K562 (cell line): ENCODE measurements around the gene HLCS. TPM values are rescaled to one million over a fixed set of nuclear protein-coding genes. Genes with fewer than 3 reads are reported as not detected.

Experiments used
- ARID1B ChIP-seq: fragments of 450-650 bp; IDR thresholded peaks from 2 replicates; pipeline ENCODE4 v1.6.1; 2016; ENCODE audit warnings: antibody characterized with exemption, mild to moderate bottlenecking, inconsistent platforms
- BRD4 ChIP-seq: fragments of 200-600 bp; sonication (generic); IDR thresholded peaks from 2 replicates; pipeline ENCODE4 v1.6.1; 2017; ENCODE audit warnings: inconsistent platforms
- CAMTA2 ChIP-seq: fragments of 250-450 bp; sonication (Bioruptor Pico); conservative IDR thresholded peaks from 2 replicates; pipeline ENCODE4 v1.5.1; 2022
- CEBPB ChIP-seq: fragments of 450-650 bp; IDR thresholded peaks from 2 replicates; pipeline ENCODE4 v1.6.1; 2016; ENCODE audit warnings: missing genetic modification characterization, missing compliant biosample characterization
- ERF ChIP-seq: fragments of 450-650 bp; formaldehyde crosslinking; IDR thresholded peaks from 2 replicates; pipeline ENCODE4 v1.4.0; 2020; ENCODE audit warnings: mild to moderate bottlenecking, mixed read lengths
- FOXP1 ChIP-seq: sonication (generic); formaldehyde crosslinking; IDR thresholded peaks from 2 replicates; pipeline ENCODE4 v1.8.0; 2022; ENCODE audit warnings: mild to moderate bottlenecking, missing genetic modification reagents
- GATA2 ChIP-seq: sonication (generic); formaldehyde crosslinking; IDR thresholded peaks from 2 replicates; pipeline ENCODE4 v1.4.0; 2020; ENCODE audit warnings: mild to moderate bottlenecking, missing genetic modification reagents
- HNRNPH1 ChIP-seq: fragments of 200-400 bp; formaldehyde crosslinking; optimal IDR thresholded peaks from 2 replicates; pipeline ENCODE3; 2017; ENCODE audit warnings: low read depth, mild to moderate bottlenecking, low read length, moderate library complexity
- KDM2B ChIP-seq: fragments of 250-450 bp; sonication (Bioruptor Pico); IDR thresholded peaks from 2 replicates; pipeline ENCODE4 v1.8.0; 2021; ENCODE audit warnings: mild to moderate bottlenecking, moderate library complexity
- LCOR ChIP-seq: sonication (generic); formaldehyde crosslinking; IDR thresholded peaks from 2 replicates; pipeline ENCODE4 v1.8.0; 2022; ENCODE audit warnings: mild to moderate bottlenecking, missing genetic modification reagents
- MTA1 ChIP-seq: fragments of 450-650 bp; IDR thresholded peaks from 2 replicates; pipeline ENCODE4 v1.6.1; 2017; ENCODE audit warnings: borderline replicate concordance
- NFRKB ChIP-seq: fragments of 450-650 bp; IDR thresholded peaks from 2 replicates; pipeline ENCODE4 v1.6.1; 2016; ENCODE audit warnings: low read depth
- NONO ChIP-seq, 2 experiments: fragments of 200-400 bp in 1 of 2; fragments of 450-650 bp in 1 of 2; formaldehyde crosslinking in 1 of 2; IDR thresholded peaks; 2 replicates each; pipeline ENCODE4 v1.6.1; 2017; ENCODE audit warnings: low read depth in 2 of 2, mild to moderate bottlenecking in 2 of 2, moderate library complexity in 2 of 2, low read length in 1 of 2
- NR2C2 ChIP-seq, 2 experiments: fragments of 200-800 bp in 1 of 2; sonication (Bioruptor generic) in 1 of 2; sonication (generic) in 1 of 2; formaldehyde crosslinking in 1 of 2; IDR thresholded peaks; 2 replicates each; pipeline versions ENCODE4 v1.6.1 to v1.8.0; 2016 to 2022; ENCODE audit warnings: mild to moderate bottlenecking in 1 of 2, missing compliant biosample characterization in 1 of 2, missing genetic modification characterization in 1 of 2, missing genetic modification reagents in 1 of 2
- RBM22 ChIP-seq: fragments of 200-400 bp; formaldehyde crosslinking; IDR thresholded peaks from 2 replicates; pipeline ENCODE4 v1.6.1; 2018; ENCODE audit warnings: low read length, low read depth; ENCODE audit not compliant: poor library complexity, severe bottlenecking
- STAG1 ChIP-seq: sonication (generic); formaldehyde crosslinking; IDR thresholded peaks from 2 replicates; pipeline ENCODE4 v1.5.0; 2020; ENCODE audit warnings: missing genetic modification reagents, borderline replicate concordance
- TEAD2 ChIP-seq: fragments of 450-650 bp; IDR thresholded peaks from 2 replicates; pipeline ENCODE4 v1.6.1; 2016; ENCODE audit warnings: missing genetic modification characterization, control low read depth, missing compliant biosample characterization
- TRIM28 ChIP-seq: fragments of 450-650 bp; IDR thresholded peaks from 2 replicates; pipeline ENCODE4 v1.6.1; 2017
- ZBTB43 ChIP-seq: sonication (generic); formaldehyde crosslinking; IDR thresholded peaks from 2 replicates; pipeline ENCODE4 v1.8.0; 2023; ENCODE audit warnings: mild to moderate bottlenecking, missing genetic modification reagents
- ZBTB7A ChIP-seq: IDR thresholded peaks from 2 replicates; pipeline ENCODE4 v1.6.1; 2011; ENCODE audit warnings: low read depth, mild to moderate bottlenecking, low read length, moderate library complexity, borderline replicate concordance; ENCODE audit not compliant: control insufficient read depth
- ZFPM2 ChIP-seq: fragments of 250-450 bp; sonication (Bioruptor Pico); IDR thresholded peaks from 2 replicates; pipeline ENCODE4 v1.5.1; 2022; ENCODE audit warnings: mild to moderate bottlenecking
- ZNF121 ChIP-seq: sonication (generic); formaldehyde crosslinking; conservative IDR thresholded peaks from 2 replicates; pipeline ENCODE4 v1.8.0; 2022; ENCODE audit warnings: missing genetic modification reagents
- ZNF507 ChIP-seq: conservative IDR thresholded peaks from 2 replicates; pipeline ENCODE4 v1.6.1; 2017; ENCODE audit warnings: missing genetic modification characterization, missing compliant biosample characterization
- polyA plus RNA-seq, 8 experiments: library from polyadenylated mRNA; depleted of rRNA in 4 of 8; stranded (reverse) in 5 of 8; unstranded in 3 of 8; fragments of >200 nt; fragmentation: Nextera tagmentation in 2 of 8; fragmentation: Illumina TruSeq in 1 of 8; extraction: Ambion mirVana in 2 of 8; extraction: Trizol in 1 of 8; gene quantifications; 2 replicates each; pipeline versions ENCODE4 v1.2.1 to v1.2.3, GENCODE V29; 2011 to 2014; ENCODE audit warnings: inconsistent platforms in 1 of 8, missing spikeins in 1 of 8
- total RNA-seq, 7 experiments: library from RNA; depleted of rRNA in 6 of 7; stranded (reverse); fragments of >200 nt in 6 of 7; fragmentation: Illumina TruSeq in 2 of 7; extraction: Trizol in 2 of 7; gene quantifications; 2 replicates each; pipeline versions ENCODE4 v1.2.1 to v1.2.3, GENCODE V29; 2011 to 2021; ENCODE audit warnings: low replicate concordance in 1 of 7
- TF ChIP-seq, protein P1 (sequence below): fragments of 450-650 bp; formaldehyde crosslinking; IDR thresholded peaks from 2 replicates; pipeline ENCODE4 v1.4.0; 2020; ENCODE audit warnings: mild to moderate bottlenecking, moderate library complexity
- TF ChIP-seq, protein P2 (sequence below): sonication (generic); formaldehyde crosslinking; IDR thresholded peaks from 2 replicates; pipeline ENCODE4 v1.8.1; 2022; ENCODE audit warnings: missing genetic modification reagents

Gene HLCS
- total and polyA plus RNA-seq, 9 of the 15 experiments (the other 6 are each of a cell fraction or from before 2014, with no cell fraction given): 3.0 to 21.5 (median 17.1) TPM

- TF ChIP-seq NONO (IDR thresholded peaks at IDR 0.05; ENCODE audit: low read depth in 2 of 2, low read length in 1 of 2): peak in 1 of 2 experiments; percentile 80; a peak in 2 of 4 replicates
- no peak for TF ChIP-seq ARID1B
- TF ChIP-seq, protein P1, sequence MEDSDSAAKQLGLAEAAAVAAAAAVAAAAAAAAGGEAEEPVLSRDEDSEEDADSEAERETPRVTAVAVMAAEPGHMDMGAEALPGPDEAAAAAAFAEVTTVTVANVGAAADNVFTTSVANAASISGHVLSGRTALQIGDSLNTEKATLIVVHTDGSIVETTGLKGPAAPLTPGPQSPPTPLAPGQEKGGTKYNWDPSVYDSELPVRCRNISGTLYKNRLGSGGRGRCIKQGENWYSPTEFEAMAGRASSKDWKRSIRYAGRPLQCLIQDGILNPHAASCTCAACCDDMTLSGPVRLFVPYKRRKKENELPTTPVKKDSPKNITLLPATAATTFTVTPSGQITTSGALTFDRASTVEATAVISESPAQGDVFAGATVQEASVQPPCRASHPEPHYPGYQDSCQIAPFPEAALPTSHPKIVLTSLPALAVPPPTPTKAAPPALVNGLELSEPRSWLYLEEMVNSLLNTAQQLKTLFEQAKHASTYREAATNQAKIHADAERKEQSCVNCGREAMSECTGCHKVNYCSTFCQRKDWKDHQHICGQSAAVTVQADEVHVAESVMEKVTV (CRISPR knock-in tag): no peak
- no peak; the same call in 1 of the 2 replicates for TF ChIP-seq LCOR (CRISPR knock-in tag)
- no peak for TF ChIP-seq ZNF121 (CRISPR knock-in tag)
- no peak for TF ChIP-seq HNRNPH1
- 0 out of 2 replicates have a peak, but pooled peaks have one; percentile 39 for TF ChIP-seq KDM2B (CRISPR knock-in tag)
- no peak for TF ChIP-seq STAG1 (CRISPR knock-in tag)
- TF ChIP-seq NFRKB: no peak
- no peak for TF ChIP-seq TRIM28
- peak; percentile 95; the same call in 1 of the 2 replicates for TF ChIP-seq ZBTB7A
- no peak for TF ChIP-seq ZBTB43 (CRISPR knock-in tag)
- 0 out of 2 replicates have a peak, but pooled peaks have one; percentile 58 for TF ChIP-seq BRD4
- no peak for TF ChIP-seq CAMTA2 (CRISPR knock-in tag)
- no peak for TF ChIP-seq FOXP1 (CRISPR knock-in tag)
- TF ChIP-seq ERF (CRISPR knock-in tag): 0 out of 2 replicates have a peak, but pooled peaks have one; percentile 79
- TF ChIP-seq ZFPM2 (CRISPR knock-in tag): 0 out of 2 replicates have a peak, but pooled peaks have one; percentile 28
- TF ChIP-seq, protein P2, sequence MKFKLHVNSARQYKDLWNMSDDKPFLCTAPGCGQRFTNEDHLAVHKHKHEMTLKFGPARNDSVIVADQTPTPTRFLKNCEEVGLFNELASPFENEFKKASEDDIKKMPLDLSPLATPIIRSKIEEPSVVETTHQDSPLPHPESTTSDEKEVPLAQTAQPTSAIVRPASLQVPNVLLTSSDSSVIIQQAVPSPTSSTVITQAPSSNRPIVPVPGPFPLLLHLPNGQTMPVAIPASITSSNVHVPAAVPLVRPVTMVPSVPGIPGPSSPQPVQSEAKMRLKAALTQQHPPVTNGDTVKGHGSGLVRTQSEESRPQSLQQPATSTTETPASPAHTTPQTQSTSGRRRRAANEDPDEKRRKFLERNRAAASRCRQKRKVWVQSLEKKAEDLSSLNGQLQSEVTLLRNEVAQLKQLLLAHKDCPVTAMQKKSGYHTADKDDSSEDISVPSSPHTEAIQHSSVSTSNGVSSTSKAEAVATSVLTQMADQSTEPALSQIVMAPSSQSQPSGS (CRISPR knock-in tag): no peak
- TF ChIP-seq MTA1: no peak
- no peak for TF ChIP-seq GATA2 (CRISPR knock-in tag)
- no peak for TF ChIP-seq CEBPB (tag)
- TF ChIP-seq ZNF507 (tag): no peak
- TF ChIP-seq RBM22: peak; percentile 96
- no peak for TF ChIP-seq TEAD2 (tag)
- TF ChIP-seq NR2C2 (CRISPR knock-in tag; IDR thresholded peaks at IDR 0.05): peak; percentile 47; the same call in 1 of the 2 replicates
- peak; percentile 56; the same call in 1 of the 2 replicates for TF ChIP-seq NR2C2 (tag; IDR thresholded peaks at IDR 0.05)
Observed at GRCh38 chr21:36966066-36966820, at the start of gene HLCS (continued).
